ENCODE results near the gene MTURN.

Gene MTURN

DNA sequence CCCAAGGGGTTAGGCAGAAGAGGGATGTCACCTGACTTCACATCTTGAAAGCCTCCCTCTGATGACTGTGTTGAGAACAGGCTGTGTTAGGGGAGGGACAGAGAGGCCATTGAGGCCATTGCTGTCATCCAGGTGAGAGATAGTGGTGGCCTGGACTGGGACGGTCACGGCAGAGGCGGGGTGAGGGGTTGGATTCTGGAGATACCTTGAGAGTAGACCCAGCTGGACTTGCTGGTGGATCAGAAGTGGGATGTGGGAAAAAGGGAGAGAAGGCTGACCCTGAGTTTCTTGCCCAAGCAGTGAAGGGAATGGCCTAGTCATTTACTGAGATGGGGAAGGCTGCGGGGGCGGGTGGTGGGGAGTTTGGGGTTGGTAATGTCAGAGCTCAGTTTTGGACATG lies 13.6 kb downstream of the MTURN start:
- TF ChIP-seq, protein P1, sequence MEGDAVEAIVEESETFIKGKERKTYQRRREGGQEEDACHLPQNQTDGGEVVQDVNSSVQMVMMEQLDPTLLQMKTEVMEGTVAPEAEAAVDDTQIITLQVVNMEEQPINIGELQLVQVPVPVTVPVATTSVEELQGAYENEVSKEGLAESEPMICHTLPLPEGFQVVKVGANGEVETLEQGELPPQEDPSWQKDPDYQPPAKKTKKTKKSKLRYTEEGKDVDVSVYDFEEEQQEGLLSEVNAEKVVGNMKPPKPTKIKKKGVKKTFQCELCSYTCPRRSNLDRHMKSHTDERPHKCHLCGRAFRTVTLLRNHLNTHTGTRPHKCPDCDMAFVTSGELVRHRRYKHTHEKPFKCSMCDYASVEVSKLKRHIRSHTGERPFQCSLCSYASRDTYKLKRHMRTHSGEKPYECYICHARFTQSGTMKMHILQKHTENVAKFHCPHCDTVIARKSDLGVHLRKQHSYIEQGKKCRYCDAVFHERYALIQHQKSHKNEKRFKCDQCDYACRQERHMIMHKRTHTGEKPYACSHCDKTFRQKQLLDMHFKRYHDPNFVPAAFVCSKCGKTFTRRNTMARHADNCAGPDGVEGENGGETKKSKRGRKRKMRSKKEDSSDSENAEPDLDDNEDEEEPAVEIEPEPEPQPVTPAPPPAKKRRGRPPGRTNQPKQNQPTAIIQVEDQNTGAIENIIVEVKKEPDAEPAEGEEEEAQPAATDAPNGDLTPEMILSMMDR (IDR thresholded peaks at IDR 0.05): no peak
- no peaks in the 10 kb centered on the region for H3K27me3 ChIP-seq
- peak overlapping the region; percentile 86 for H3K27ac ChIP-seq
- H3K9me3 ChIP-seq: no peaks in the 10 kb centered on the region
- peaks cover 13 to 19% of the 10 kb centered on the region in 2 experiments for H3K4me1 ChIP-seq (ENCODE audit: control insufficient read depth in 1 of 2, insufficient read depth in 1 of 2, low read depth in 1 of 2, low read length in 1 of 2)
- H3K4me3 ChIP-seq (ENCODE audit: low read depth in 1 of 2, low read length in 1 of 2): peak overlapping the region; percentile 7 to 45
- H3K36me3 ChIP-seq: peaks cover 21% of the 10 kb centered on the region

DNA sequence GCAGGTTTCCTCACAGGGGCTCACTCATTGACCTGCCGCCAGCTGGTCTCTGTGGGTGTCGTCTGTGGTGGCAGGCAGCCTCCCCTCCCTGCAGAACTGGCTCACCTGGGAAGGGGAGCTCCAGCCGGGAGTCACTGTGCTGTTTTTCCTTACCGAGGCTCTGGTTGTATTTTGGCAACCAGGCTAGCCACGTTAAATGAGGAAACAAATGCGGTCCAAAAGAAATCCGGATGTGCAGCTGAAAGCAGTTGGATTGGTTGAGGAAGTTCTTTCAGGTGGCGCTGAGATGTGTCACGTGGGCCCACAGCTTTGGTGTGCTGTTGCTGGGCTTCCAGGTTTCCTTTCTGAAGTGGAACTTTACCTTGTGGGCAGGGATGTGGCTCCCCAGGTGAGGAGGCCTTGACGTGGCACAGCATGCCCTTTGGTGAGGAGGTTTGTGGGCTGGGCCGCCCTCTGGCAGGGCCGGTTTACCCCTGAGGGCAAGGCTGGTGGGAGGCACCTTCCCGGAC lies 14.2 kb downstream of the MTURN start:
- no peaks in the 10 kb centered on the region for H3K9me3 ChIP-seq
- H3K4me3 ChIP-seq (ENCODE audit: low read depth in 1 of 2, low read length in 1 of 2): peak overlapping the region; percentile 7 to 45
- H3K4me1 ChIP-seq (ENCODE audit: control insufficient read depth in 1 of 2, insufficient read depth in 1 of 2, low read depth in 1 of 2, low read length in 1 of 2): peaks cover 13 to 19% of the 10 kb centered on the region in 2 experiments

DNA sequence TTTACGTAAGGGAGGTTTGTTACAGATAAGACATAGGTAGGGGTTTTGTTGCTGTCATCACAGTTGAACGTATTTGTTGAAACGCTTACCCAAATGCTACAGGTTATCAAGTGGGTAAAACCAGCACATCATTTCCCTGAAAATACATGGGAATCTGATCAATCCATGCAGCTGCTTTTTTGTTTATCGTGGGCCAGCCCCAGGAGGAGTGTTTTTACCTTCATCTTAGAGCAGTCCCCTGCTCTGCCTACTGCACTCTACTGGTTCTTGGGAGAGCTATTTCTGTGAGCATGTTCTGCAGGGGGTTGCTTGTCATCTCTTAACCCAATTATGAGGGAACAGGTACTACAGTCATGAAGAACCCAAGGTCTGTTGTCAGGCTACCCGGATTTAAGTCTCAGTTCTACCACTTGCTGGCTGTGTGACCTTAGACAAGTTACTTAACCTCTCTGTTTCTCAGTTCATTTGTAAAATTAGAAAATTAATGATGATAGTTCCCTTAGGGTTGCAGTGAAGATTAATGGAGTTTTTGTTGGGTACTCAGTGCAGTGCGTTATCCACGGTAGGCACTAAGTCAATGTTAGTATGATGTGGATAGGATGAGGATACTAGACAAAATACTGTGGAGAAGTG lies 15.0 kb downstream of the MTURN start:
- H3K4me1 ChIP-seq (ENCODE audit: control insufficient read depth in 1 of 2, insufficient read depth in 1 of 2, low read depth in 1 of 2, low read length in 1 of 2): peaks cover 13 to 19% of the 10 kb centered on the region in 2 experiments
- TF ChIP-seq, protein P1 (IDR thresholded peaks at IDR 0.05): no peak
- H3K4me3 ChIP-seq (ENCODE audit: low read depth in 1 of 2, low read length in 1 of 2): no peak overlapping the region
- no peaks in the 10 kb centered on the region for H3K27me3 ChIP-seq
- peaks cover 27% of the 10 kb centered on the region for H3K36me3 ChIP-seq
- H3K9me3 ChIP-seq: no peaks in the 10 kb centered on the region
- peak overlapping the region; percentile 86 for H3K27ac ChIP-seq

More for the DNA sequence above, 14.2 kb downstream of the MTURN start:
- Histone ChIP-seq H3K27ac (peak overlapping the region; percentile 86), H3K27me3 (no peaks in the 10 kb centered on the region), H3K36me3 (peaks cover 25% of the 10 kb centered on the region)
- TF ChIP-seq, protein P1 (IDR thresholded peaks at IDR 0.05): peak; percentile 23

DNA sequence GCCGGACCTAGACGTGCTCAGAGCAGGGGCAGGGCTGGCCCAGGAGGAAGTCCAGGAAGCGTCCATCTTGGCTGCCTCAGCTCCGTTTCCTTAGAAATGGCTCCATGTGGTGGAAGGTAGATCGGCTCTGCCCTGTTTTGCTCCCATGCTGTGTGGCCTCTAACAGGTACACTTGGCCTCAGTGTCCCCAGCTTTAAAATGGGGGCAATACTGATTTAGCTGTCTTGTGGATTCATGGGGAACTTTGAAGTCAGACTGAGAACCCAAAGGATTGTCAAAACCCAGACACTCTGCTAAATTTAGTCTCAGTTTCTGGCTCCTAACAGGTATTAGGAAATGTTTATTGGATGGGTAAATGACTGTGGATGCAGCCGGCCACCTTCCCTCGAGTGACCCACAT lies 15.9 kb downstream of the MTURN start:
- TF ChIP-seq, protein P1 (IDR thresholded peaks at IDR 0.05): no peak
- H3K27ac ChIP-seq: no peak overlapping the region
- no peaks in the 10 kb centered on the region for H3K27me3 ChIP-seq
- H3K4me1 ChIP-seq (ENCODE audit: control insufficient read depth in 1 of 2, insufficient read depth in 1 of 2, low read depth in 1 of 2, low read length in 1 of 2): peaks cover 13 to 24% of the 10 kb centered on the region in 2 experiments
- H3K4me3 ChIP-seq (ENCODE audit: low read depth in 1 of 2, low read length in 1 of 2): no peak overlapping the region
- H3K9me3 ChIP-seq: no peaks in the 10 kb centered on the region
- H3K36me3 ChIP-seq: peaks cover 31% of the 10 kb centered on the region

DNA sequence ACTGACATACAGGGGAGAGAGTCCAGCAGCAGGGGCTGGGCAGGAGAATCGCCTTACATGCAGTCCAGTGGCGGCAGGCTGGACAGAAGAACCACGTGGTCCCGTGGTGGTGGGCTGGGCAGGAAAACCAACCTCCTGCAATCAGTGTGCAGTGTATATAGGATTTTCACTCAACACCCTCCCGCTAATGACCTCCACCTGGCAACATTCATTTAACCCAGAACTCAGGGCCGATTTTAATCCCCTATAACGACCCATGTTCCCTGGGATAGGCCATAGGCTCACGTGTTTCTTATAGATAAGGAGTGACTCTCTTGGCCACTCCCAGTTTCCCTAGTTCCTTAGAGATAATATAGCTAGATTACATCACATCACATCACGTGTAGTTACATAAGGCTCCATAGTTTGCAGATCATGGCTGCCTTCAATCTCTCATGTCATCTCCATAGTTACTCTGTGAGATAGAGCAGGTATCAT lies 19.4 kb downstream of the MTURN start:
- Histone ChIP-seq H3K4me3 (ENCODE audit: low read depth in 1 of 2, low read length in 1 of 2) (no peak overlapping the region), H3K36me3 (peaks cover 27% of the 10 kb centered on the region), H3K9me3 (no peaks in the 10 kb centered on the region), H3K27me3 (no peaks in the 10 kb centered on the region), H3K27ac (no peak overlapping the region), H3K4me1 (ENCODE audit: control insufficient read depth in 1 of 2, insufficient read depth in 1 of 2, low read depth in 1 of 2, low read length in 1 of 2) (peaks cover 13 to 38% of the 10 kb centered on the region in 2 experiments)
- TF ChIP-seq, protein P1 (IDR thresholded peaks at IDR 0.05): no peak

All from neutrophil (primary cell).